SK-N-MC (cell line): ENCODE results near the gene KRT3.

Source experiments
- EZH2 ChIP-seq: fragments of 200-600 bp; sonication (generic); IDR thresholded peaks from one replicate; pipeline ENCODE4 v1.6.1; 2017; ENCODE audit warnings: antibody characterized with exemption
- POLR2AphosphoS5 ChIP-seq: IDR thresholded peaks from 2 replicates; pipeline ENCODE4 v1.6.1; 2012; ENCODE audit warnings: mild to moderate bottlenecking, low read depth, low read length, borderline replicate concordance

DNA sequence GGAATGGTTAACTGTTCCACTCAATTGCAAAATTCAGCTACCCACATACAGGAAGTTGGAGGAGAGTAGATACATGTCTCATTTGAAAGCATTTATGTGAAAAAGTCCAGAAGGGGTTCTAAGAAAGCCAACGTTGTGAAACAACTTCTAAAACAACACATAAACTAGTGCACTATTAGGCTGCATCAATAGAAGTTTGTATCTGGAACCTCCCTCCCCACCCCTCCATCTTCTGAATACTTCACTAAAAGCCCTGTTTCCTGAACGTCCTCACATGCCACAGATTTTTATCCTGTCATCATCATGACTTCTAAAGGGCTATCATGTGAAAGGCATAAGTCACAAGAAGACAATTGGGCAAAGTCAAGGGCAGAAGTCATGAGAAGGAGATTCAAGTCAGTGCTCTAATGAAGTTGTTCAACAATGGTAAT lies 32.7 kb upstream of the KRT3 start:
- TF ChIP-seq POLR2AphosphoS5 (no peak), EZH2 (no peak)
